Measurements from ENCODE around the gene ABTB2.

DNA sequence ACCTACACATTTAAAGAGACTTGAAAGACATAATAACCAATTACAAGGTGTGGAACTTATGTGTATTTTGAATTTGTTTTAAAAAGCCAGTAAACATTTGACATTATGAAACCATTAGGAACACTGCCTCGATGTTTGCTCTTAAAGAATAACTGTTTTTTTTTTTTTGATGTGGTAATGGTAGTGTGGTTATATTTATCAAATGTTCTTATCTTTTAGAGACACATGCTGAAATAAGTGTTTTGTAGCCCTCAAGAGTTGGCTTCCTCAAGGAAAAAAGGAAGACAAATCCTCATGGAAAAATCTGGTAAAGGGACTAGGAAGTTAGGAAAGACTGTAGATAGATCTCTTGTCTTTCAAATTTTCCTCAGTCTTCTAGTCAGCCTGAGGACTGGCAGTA lies 2.2 kb upstream of the ABTB2 start:
- no peak for TF ChIP-seq EP300 (IDR thresholded peaks at IDR 0.05; ENCODE audit: low read length)
- no peak for TF ChIP-seq POLR2AphosphoS5 (IDR thresholded peaks at IDR 0.05; ENCODE audit: control insufficient read depth, insufficient read depth, low read depth, low read length)
- no peak for TF ChIP-seq CHCHD3 (CRISPR knock-in tag; IDR thresholded peaks at IDR 0.05)
- TF ChIP-seq RBBP5 (IDR thresholded peaks at IDR 0.05; ENCODE audit: borderline replicate concordance, insufficient read depth, low read length, poor library complexity, severe bottlenecking): no peak
- TF ChIP-seq, protein P1, sequence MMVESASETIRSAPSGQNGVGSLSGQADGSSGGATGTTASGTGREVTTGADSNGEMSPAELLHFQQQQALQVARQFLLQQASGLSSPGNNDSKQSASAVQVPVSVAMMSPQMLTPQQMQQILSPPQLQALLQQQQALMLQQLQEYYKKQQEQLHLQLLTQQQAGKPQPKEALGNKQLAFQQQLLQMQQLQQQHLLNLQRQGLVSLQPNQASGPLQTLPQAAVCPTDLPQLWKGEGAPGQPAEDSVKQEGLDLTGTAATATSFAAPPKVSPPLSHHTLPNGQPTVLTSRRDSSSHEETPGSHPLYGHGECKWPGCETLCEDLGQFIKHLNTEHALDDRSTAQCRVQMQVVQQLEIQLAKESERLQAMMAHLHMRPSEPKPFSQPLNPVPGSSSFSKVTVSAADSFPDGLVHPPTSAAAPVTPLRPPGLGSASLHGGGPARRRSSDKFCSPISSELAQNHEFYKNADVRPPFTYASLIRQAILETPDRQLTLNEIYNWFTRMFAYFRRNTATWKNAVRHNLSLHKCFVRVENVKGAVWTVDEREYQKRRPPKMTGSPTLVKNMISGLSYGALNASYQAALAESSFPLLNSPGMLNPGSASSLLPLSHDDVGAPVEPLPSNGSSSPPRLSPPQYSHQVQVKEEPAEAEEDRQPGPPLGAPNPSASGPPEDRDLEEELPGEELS (CRISPR knock-in tag; IDR thresholded peaks at IDR 0.05; ENCODE audit: borderline replicate concordance): no peak

All from K562 (cell line).